IMR-90 (cell line): ENCODE data around the gene GUCY2F. TPM values are rescaled to one million over a fixed set of nuclear protein-coding genes. Genes with fewer than 3 reads are reported as not detected.

Source experiments
- ATAC-seq: fragments of 200-7000 bp; cut with Tn5 transposase; 2 replicates; pipeline ENCODE4 v1.9.1; 2020; ENCODE audit warnings: low read depth, mild to moderate bottlenecking, moderate library complexity
- BruUV-seq: library from RNA; stranded (reverse); fragments of 400-500 nt; replicated peaks from 2 replicates; lab custom pipeline; 2021; lab: Mats Ljungman, UMichigan
- CTCF ChIA-PET: fragments of 300-600 bp; formaldehyde crosslinking; extraction: SDS; loops from one replicate; lab custom pipeline; 2021; ENCODE audit warnings: antibody characterized with exemption; lab: Yijun Ruan, JAX
- POLR2A ChIA-PET: fragments of 300-600 bp; sonication (Branson Sonifier 250); formaldehyde crosslinking; loops from one replicate; lab custom pipeline; 2022; ENCODE audit warnings: antibody characterized with exemption; ENCODE audit not compliant: unreplicated experiment; lab: Charles Lee
- DNase-seq: peaks from one replicate; pipeline ENCODE4 v3.0.0; 2013
- H2AFZ ChIP-seq: replicated peaks from 2 replicates; pipeline ENCODE3; 2013; ENCODE audit warnings: low read length, mild to moderate bottlenecking; ENCODE audit not compliant: poor library complexity
- H2AK5ac ChIP-seq: 2 replicates; pipeline ENCODE4 v1.6.1; 2013; ENCODE audit warnings: low read depth, low read length, inconsistent platforms
- H2AK9ac ChIP-seq: replicated peaks from 2 replicates; pipeline ENCODE3; 2013; ENCODE audit warnings: mild to moderate bottlenecking, low read depth, low read length, moderate library complexity; ENCODE audit not compliant: poor library complexity
- H2BK120ac ChIP-seq: 2 replicates; pipeline ENCODE4 v1.6.1; 2013; ENCODE audit warnings: low read depth, low read length, inconsistent platforms
- H2BK15ac ChIP-seq: 3 replicates; pipeline ENCODE4 v1.6.1; 2013; ENCODE audit warnings: low read depth, low read length, inconsistent platforms
- H2BK20ac ChIP-seq: 2 replicates; pipeline ENCODE4 v1.6.1; 2013; ENCODE audit warnings: low read depth, mild to moderate bottlenecking, inconsistent platforms, low read length, moderate library complexity
- H2BK5ac ChIP-seq: 2 replicates; pipeline ENCODE4 v1.6.1; 2013; ENCODE audit warnings: mild to moderate bottlenecking, low read depth, low read length, inconsistent platforms; ENCODE audit not compliant: poor library complexity, severe bottlenecking
- H3K14ac ChIP-seq: replicated peaks from 2 replicates; pipeline ENCODE4 v1.6.1; 2013; ENCODE audit warnings: low read depth, low read length, inconsistent platforms
- H3K18ac ChIP-seq: 2 replicates; pipeline ENCODE4 v1.6.1; 2013; ENCODE audit warnings: low read depth, low read length, control low read depth
- H3K23ac ChIP-seq: 2 replicates; pipeline ENCODE4 v1.6.1; 2013; ENCODE audit warnings: low read depth, low read length, inconsistent platforms
- H3K27ac ChIP-seq: 2 replicates; pipeline ENCODE4 v1.5.1; 2013; ENCODE audit warnings: mild to moderate bottlenecking, control low read depth, low read length; ENCODE audit not compliant: insufficient read depth
- H3K27me3 ChIP-seq: 2 replicates; pipeline ENCODE4 v1.6.1; 2013; ENCODE audit warnings: low read length; ENCODE audit not compliant: control insufficient read depth, insufficient read depth
- H3K36me3 ChIP-seq: 2 replicates; pipeline ENCODE4 v1.6.1; 2013; ENCODE audit warnings: low read length, mixed read lengths; ENCODE audit not compliant: control insufficient read depth, insufficient read depth
- H3K4ac ChIP-seq: 2 replicates; pipeline ENCODE4 v1.6.1; 2013; ENCODE audit warnings: low read depth, low read length, inconsistent platforms
- H3K4me1 ChIP-seq: 2 replicates; pipeline ENCODE4 v1.6.1; 2013; ENCODE audit warnings: low read length, mixed read lengths; ENCODE audit not compliant: control insufficient read depth, insufficient read depth
- H3K4me2 ChIP-seq: 2 replicates; pipeline ENCODE4 v1.6.1; 2013; ENCODE audit warnings: low read depth, mild to moderate bottlenecking, control low read depth, low read length, moderate library complexity
- H3K4me3 ChIP-seq: 2 replicates; pipeline ENCODE4 v1.5.1; 2013; ENCODE audit warnings: low read depth, mild to moderate bottlenecking, control low read depth, low read length, moderate library complexity; ENCODE audit not compliant: insufficient read depth
- H3K56ac ChIP-seq: 2 replicates; pipeline ENCODE4 v1.6.1; 2013; ENCODE audit warnings: low read length, inconsistent platforms; ENCODE audit not compliant: insufficient read depth; ENCODE audit errors: extremely low read depth
- H3K79me1 ChIP-seq, 2 experiments: 2 replicates each; pipeline ENCODE4 v1.6.1; 2013; ENCODE audit warnings: low read length in 2 of 2, inconsistent platforms in 1 of 2, low read depth in 1 of 2
- H3K9ac ChIP-seq: 2 replicates; pipeline ENCODE4 v1.6.1; 2013; ENCODE audit warnings: low read depth, low read length, control low read depth
- H3K9me1 ChIP-seq: 2 replicates; pipeline ENCODE4 v1.6.1; 2013; ENCODE audit warnings: low read length, inconsistent platforms; ENCODE audit not compliant: insufficient read depth
- H3K9me3 ChIP-seq: 2 replicates; pipeline ENCODE4 v1.6.1; 2013; ENCODE audit warnings: low read length; ENCODE audit not compliant: control insufficient read depth, insufficient read depth
- H4K20me1 ChIP-seq: 2 replicates; pipeline ENCODE4 v1.6.1; 2013; ENCODE audit warnings: low read length, inconsistent platforms; ENCODE audit not compliant: insufficient read depth
- H4K5ac ChIP-seq: 2 replicates; pipeline ENCODE4 v1.6.1; 2013; ENCODE audit warnings: mild to moderate bottlenecking, low read depth, low read length, control low read depth
- H4K8ac ChIP-seq, 2 experiments: 2 replicates each; pipeline ENCODE4 v1.6.1; 2013; ENCODE audit warnings: low read depth in 2 of 2, low read length in 2 of 2, control low read depth in 1 of 2, inconsistent platforms in 1 of 2
- H4K91ac ChIP-seq: 2 replicates; pipeline ENCODE4 v1.6.1; 2013; ENCODE audit warnings: low read depth, low read length, inconsistent platforms; ENCODE audit not compliant: insufficient read depth
- BHLHE40 ChIP-seq: fragments of 150-350 bp; IDR thresholded peaks from 2 replicates; pipeline ENCODE4 v1.6.1; 2016; ENCODE audit warnings: mild to moderate bottlenecking, low read depth, low read length
- CEBPB ChIP-seq: IDR thresholded peaks from 2 replicates; pipeline ENCODE4 v1.6.1; 2012; ENCODE audit warnings: low read depth, low read length, improper control_type of control experiment
- CHD1 ChIP-seq: IDR thresholded peaks from 2 replicates; pipeline ENCODE4 v1.6.1; 2012; ENCODE audit warnings: low read depth, low read length, improper control_type of control experiment
- CTCF ChIP-seq: conservative IDR thresholded peaks from 2 replicates; pipeline ENCODE4 v1.5.1; 2012; ENCODE audit warnings: mild to moderate bottlenecking, low read depth, low read length, improper control_type of control experiment
- ELK1 ChIP-seq: fragments of 150-350 bp; IDR thresholded peaks from 2 replicates; pipeline ENCODE4 v1.6.1; 2016; ENCODE audit warnings: low read depth, mild to moderate bottlenecking, low read length, moderate library complexity, borderline replicate concordance
- FOS ChIP-seq: fragments of 150-350 bp; IDR thresholded peaks from 2 replicates; pipeline ENCODE4 v1.6.1; 2016; ENCODE audit warnings: low read depth, low read length
- MAFK ChIP-seq: IDR thresholded peaks from 2 replicates; pipeline ENCODE4 v1.6.1; 2012; ENCODE audit warnings: low read depth, low read length, improper control_type of control experiment
- MAZ ChIP-seq: IDR thresholded peaks from 2 replicates; pipeline ENCODE4 v1.6.1; 2012; ENCODE audit warnings: low read depth, mild to moderate bottlenecking, low read length, improper control_type of control experiment, moderate library complexity, borderline replicate concordance
- MXI1 ChIP-seq: IDR thresholded peaks from 2 replicates; pipeline ENCODE4 v1.6.1; 2012; ENCODE audit warnings: low read depth, mild to moderate bottlenecking, low read length, moderate library complexity, borderline replicate concordance
- NFE2L2 ChIP-seq: fragments of 150-350 bp; IDR thresholded peaks from 2 replicates; pipeline ENCODE4 v1.6.1; 2016; ENCODE audit warnings: low read depth, mild to moderate bottlenecking, low read length
- POLR2A ChIP-seq: IDR thresholded peaks from 2 replicates; pipeline ENCODE4 v1.6.1; 2012; ENCODE audit warnings: mild to moderate bottlenecking, low read depth, low read length
- RAD21 ChIP-seq: IDR thresholded peaks from 2 replicates; pipeline ENCODE4 v1.6.1; 2012; ENCODE audit warnings: low read length, improper control_type of control experiment
- RCOR1 ChIP-seq: IDR thresholded peaks from 2 replicates; pipeline ENCODE4 v1.6.1; 2012; ENCODE audit warnings: mild to moderate bottlenecking, low read length, improper control_type of control experiment; ENCODE audit not compliant: insufficient replicate concordance
- RFX5 ChIP-seq: IDR thresholded peaks from 2 replicates; pipeline ENCODE4 v1.8.0; 2012; ENCODE audit warnings: low read depth, mild to moderate bottlenecking, low read length, moderate library complexity
- SMC3 ChIP-seq: fragments of 150-350 bp; IDR thresholded peaks from 2 replicates; pipeline ENCODE4 v1.6.1; 2016; ENCODE audit warnings: low read depth, mild to moderate bottlenecking, antibody characterized with exemption, low read length, moderate library complexity
- USF2 ChIP-seq: fragments of 150-350 bp; IDR thresholded peaks from 2 replicates; pipeline ENCODE4 v1.6.1; 2017; ENCODE audit warnings: mild to moderate bottlenecking, antibody characterized with exemption, low read length, low read depth
- WGBS, 2 experiments: methylation state at CpG; one replicate each; pipeline versions ENCODE4 v1.1.5 to v1.1.7; 2013; ENCODE audit warnings: missing lambda C conversion rate in 2 of 2; ENCODE audit not compliant: insufficient read length in 1 of 2; ENCODE audit errors: extremely low coverage in 2 of 2; 5-methylcytosine and 5-hydroxymethylcytosine counted together
- dilution Hi-C: fragments of 300-500 bp; cut with HindIII; formaldehyde crosslinking; loops from one replicate; pipeline ENCODE4 v1.14.3; 2018; ENCODE audit warnings: low sequenced_read_pairs; ENCODE audit not compliant: unreplicated experiment
- in situ Hi-C: fragments of 300-500 bp; cut with MboI; formaldehyde crosslinking; loops from 3 replicates; pipeline ENCODE4 v1.14.3; 2019; ENCODE audit warnings: low sequenced_read_pairs, inconsistent platforms, mixed read lengths
- intact Hi-C: fragments of 100-400 bp; cut with micrococcal nuclease; formaldehyde crosslinking; loops from 2 replicates; pipeline ENCODE4 v1.10.0; 2022
- polyA plus RNA-seq, 3 experiments: library from polyadenylated mRNA; depleted of rRNA; stranded (reverse); fragments of >200 nt; gene quantifications; 2 replicates each; pipeline ENCODE4 v1.2.3, GENCODE V29; 2012; ENCODE audit warnings: low replicate concordance in 1 of 3
- total RNA-seq: library from RNA; depleted of rRNA; stranded (reverse); fragments of >200 nt; gene quantifications from 2 replicates; pipeline ENCODE4 v1.2.3, GENCODE V29; 2012

The GUCY2F gene
- total and polyA plus RNA-seq, 2 of the 4 experiments (the other 2 are of a cell fraction) = not detected

- Histone ChIP-seq H4K8ac (no peak overlapping the region), H2BK20ac (no peak overlapping the region), H3K4me1 (no peaks in the 10 kb centered on the region), H2AFZ (no peak overlapping the region), H3K4ac (no peak overlapping the region), H3K9me1 (no peaks in the 10 kb centered on the region), H4K5ac (no peak overlapping the region), H3K14ac (no peak overlapping the region), H3K9me3 (no peaks in the 10 kb centered on the region), H4K20me1 (no peaks in the 10 kb centered on the region), H3K56ac (no peak overlapping the region), H2AK5ac (no peak overlapping the region), H2BK15ac (no peak overlapping the region), H3K36me3 (no peaks in the 10 kb centered on the region), H3K9ac (no peak overlapping the region), H3K4me2 (no peak overlapping the region), H3K4me3 (no peak overlapping the region), H3K23ac (no peak overlapping the region), H4K91ac (no peak overlapping the region), H2AK9ac (no peak overlapping the region), H2BK5ac (no peak overlapping the region), H3K27ac (no peak overlapping the region), H3K79me1 (no peaks in the 10 kb centered on the region), H3K27me3 (peaks cover 13% of the 10 kb centered on the region), H3K18ac (no peak overlapping the region), H2BK120ac (no peak overlapping the region)
- no peak for TF ChIP-seq ELK1
- no peak for TF ChIP-seq BHLHE40
- TF ChIP-seq RAD21 = no peak
- no peak for TF ChIP-seq NFE2L2
- no peak for TF ChIP-seq POLR2A
- TF ChIP-seq USF2 = no peak
- TF ChIP-seq RCOR1 = no peak
- no peak for TF ChIP-seq CHD1
- TF ChIP-seq CEBPB = no peak
- TF ChIP-seq MXI1 = no peak
- no peak for TF ChIP-seq CTCF
- no peak for TF ChIP-seq FOS
- no peak for TF ChIP-seq MAFK
- no peak for TF ChIP-seq SMC3
- no peak for TF ChIP-seq RFX5
- TF ChIP-seq MAZ = no peak
- 60% methylated on average over 1 of the region's 1 CpG; no CpG with 5 or more reads in 1 of the 2 experiments for WGBS, 2 experiments
- CTCF ChIA-PET = no interaction called here
- dilution Hi-C loops (no loop called here), intact Hi-C loops (no loop called here), in situ Hi-C loops (no loop called here)
- DNase-seq (no peak), ATAC-seq (no peak)
- POLR2A ChIA-PET = no interaction called here
- BruUV-seq = no TSS peak
Measured at GRCh38 chrX:109398061-109398460, 83.8 kb downstream of the GUCY2F start.
